Erythroblast (primary cell): Measurements from ENCODE around the gene PPP3R2.

Source experiments
- GATA1 ChIP-seq: IDR thresholded peaks from 2 replicates; pipeline ENCODE4 v1.6.1; 2011; ENCODE audit warnings: low read depth, mild to moderate bottlenecking, control low read depth, low read length, moderate library complexity
- POLR2A ChIP-seq: IDR thresholded peaks from 2 replicates; pipeline ENCODE4 v1.6.1; 2011; ENCODE audit warnings: mild to moderate bottlenecking, low read length

- TF ChIP-seq POLR2A (no peak), GATA1 (no peak)
Measured at GRCh38 chr9:101593345-101593744, 1.4 kb downstream of the PPP3R2 start.
